NAMALWA (cell line): ENCODE data around the gene MTR.

Source experiments
- DNase-seq: peaks from one replicate; pipeline ENCODE4 v3.0.0-alpha.2; 2015; ENCODE audit warnings: low spot score

MTR gene

GRCh38 chr1:236864211-236864610 is 69.1 kb downstream of the MTR start:
- no peak for DNase-seq

- DNase-seq: no peak
Observed at GRCh38 chr1:236864996-236865817, 70.1 kb downstream of the MTR start.

- DNase-seq: no peak
Observed at GRCh38 chr1:236865818-236866155, 70.7 kb downstream of the MTR start.

- peak; percentile 72 for DNase-seq
Observed at GRCh38 chr1:236868625-236869467, 73.8 kb downstream of the MTR start.

- no peak for DNase-seq
Observed at GRCh38 chr1:236869911-236870310, 74.8 kb downstream of the MTR start.

GRCh38 chr1:236870721-236871120 is 75.6 kb downstream of the MTR start:
- DNase-seq: no peak

GRCh38 chr1:236872075-236872666 is 77.1 kb downstream of the MTR start:
- DNase-seq: no peak

- no peak for DNase-seq
Observed at GRCh38 chr1:236875975-236876374, 80.9 kb downstream of the MTR start.

- no peak for DNase-seq
Observed at GRCh38 chr1:236877661-236878060, 82.6 kb downstream of the MTR start.

- DNase-seq: no peak
Observed at GRCh38 chr1:236880209-236880608, 85.1 kb downstream of the MTR start.

GRCh38 chr1:236882678-236883077 is 87.6 kb downstream of the MTR start:
- DNase-seq: no peak

GRCh38 chr1:236886199-236886598 is 91.1 kb downstream of the MTR start:
- no peak for DNase-seq

GRCh38 chr1:236887081-236887480 is 92.0 kb downstream of the MTR start:
- no peak for DNase-seq

GRCh38 chr1:236888126-236888525 is 93.0 kb downstream of the MTR start:
- DNase-seq: no peak

GRCh38 chr1:236888903-236889302 is 93.8 kb downstream of the MTR start:
- no peak for DNase-seq

GRCh38 chr1:236890152-236891056 is 95.3 kb downstream of the MTR start:
- DNase-seq: no peak

GRCh38 chr1:236893626-236894545 is 98.8 kb downstream of the MTR start:
- no peak for DNase-seq

GRCh38 chr1:236895665-236896387 is 100.7 kb downstream of the MTR start:
- DNase-seq: no peak

- DNase-seq: no peak
Observed at GRCh38 chr1:236896716-236897115, 101.6 kb downstream of the MTR start.
